Fibroblast of pulmonary artery (primary cell): Measurements from ENCODE around the gene GNAI3.

Experiments
- DNase-seq: peaks from one replicate; pipeline ENCODE4 v3.0.0-alpha.2; 2010; ENCODE audit warnings: low read depth
- H3K4me3 ChIP-seq: replicated peaks from 2 replicates; pipeline ENCODE4 v1.5.1; 2011; ENCODE audit warnings: low read depth, mild to moderate bottlenecking, control low read depth, low read length, moderate library complexity
- CTCF ChIP-seq: IDR thresholded peaks from 2 replicates; pipeline ENCODE4 v1.5.1; 2011; ENCODE audit warnings: mild to moderate bottlenecking, control low read depth, low read length, inconsistent platforms; ENCODE audit errors: missing control alignments

The GNAI3 gene

GRCh38 chr1:109527098-109527811 is 21.2 kb upstream of the GNAI3 start:
- no peak overlapping the region for H3K4me3 ChIP-seq
- DNase-seq: no peak
- no peak for TF ChIP-seq CTCF

GRCh38 chr1:109527846-109528695 is 20.3 kb upstream of the GNAI3 start:
- TF ChIP-seq CTCF: no peak
- H3K4me3 ChIP-seq: no peak overlapping the region
- DNase-seq: no peak

GRCh38 chr1:109528712-109529111 is 19.7 kb upstream of the GNAI3 start:
- H3K4me3 ChIP-seq: no peak overlapping the region
- no peak for DNase-seq
- TF ChIP-seq CTCF: no peak

- DNase-seq: no peak
- no peak overlapping the region for H3K4me3 ChIP-seq
- TF ChIP-seq CTCF: no peak
These were observed 18.4 kb upstream of the GNAI3 start for GRCh38 chr1:109529881-109530456.

- no peak for TF ChIP-seq CTCF
- DNase-seq: no peak
- no peak overlapping the region for H3K4me3 ChIP-seq
These were observed 17.8 kb upstream of the GNAI3 start for GRCh38 chr1:109530457-109531087.

GRCh38 chr1:109531380-109531779 is 17.0 kb upstream of the GNAI3 start:
- TF ChIP-seq CTCF: no peak

More at GRCh38 chr1:109531380-109531779, 17.0 kb upstream of the GNAI3 start:
- no peak for DNase-seq
- no peak overlapping the region for H3K4me3 ChIP-seq
